ENCODE data around the gene HACD3. TPM values are rescaled to one million over a fixed set of nuclear protein-coding genes. Genes with fewer than 3 reads are reported as not detected.

HACD3 gene, protein sequence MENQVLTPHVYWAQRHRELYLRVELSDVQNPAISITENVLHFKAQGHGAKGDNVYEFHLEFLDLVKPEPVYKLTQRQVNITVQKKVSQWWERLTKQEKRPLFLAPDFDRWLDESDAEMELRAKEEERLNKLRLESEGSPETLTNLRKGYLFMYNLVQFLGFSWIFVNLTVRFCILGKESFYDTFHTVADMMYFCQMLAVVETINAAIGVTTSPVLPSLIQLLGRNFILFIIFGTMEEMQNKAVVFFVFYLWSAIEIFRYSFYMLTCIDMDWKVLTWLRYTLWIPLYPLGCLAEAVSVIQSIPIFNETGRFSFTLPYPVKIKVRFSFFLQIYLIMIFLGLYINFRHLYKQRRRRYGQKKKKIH
- total RNA-seq (2014; rRNA removed): 137 and 144 TPM in 2 replicates
- 61.4 TPM for polyA plus RNA-seq (2012)

DNA sequence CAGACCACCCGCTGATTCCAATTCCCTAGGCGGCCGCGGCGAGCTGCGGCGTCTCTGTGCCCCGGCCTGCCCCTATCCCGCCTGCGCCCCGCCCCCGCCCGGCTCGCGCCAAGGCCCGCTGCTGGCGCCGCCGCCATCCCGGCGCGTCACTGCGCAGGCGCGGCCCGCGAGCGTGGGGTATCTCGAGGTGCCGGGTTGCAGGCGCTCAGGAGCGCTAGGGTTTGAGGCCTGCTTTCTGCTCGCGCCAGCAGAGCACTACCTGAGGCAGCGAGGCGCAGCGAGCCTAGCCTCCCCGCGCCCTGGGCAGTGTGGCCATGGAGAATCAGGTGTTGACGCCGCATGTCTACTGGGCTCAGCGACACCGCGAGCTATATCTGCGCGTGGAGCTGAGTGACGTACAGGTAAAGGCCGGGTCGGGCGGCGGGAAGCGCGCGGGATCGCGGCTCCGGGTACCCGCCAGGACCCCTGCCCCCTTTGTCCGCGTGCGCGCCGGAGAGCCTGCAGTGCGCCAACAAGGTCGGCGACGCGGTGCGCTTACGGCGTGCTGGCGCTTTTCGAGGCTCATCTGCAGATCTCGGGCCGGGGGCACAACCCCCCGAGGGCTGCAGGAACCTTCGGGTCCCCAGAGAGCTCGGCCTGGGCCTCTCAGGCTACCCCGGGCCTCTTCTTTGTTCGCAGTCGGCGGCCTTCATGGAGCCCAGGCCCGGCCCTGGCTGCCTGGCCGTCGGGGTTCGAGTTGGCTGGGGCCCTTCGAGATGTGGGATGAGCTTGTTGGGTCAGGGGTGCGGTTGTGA, at the start of gene HACD3:
HACD3 (plus strand) TSS at position 146 of the 794 bp plus-strand sequence; CDS start at position 315, 169 bp downstream.
- DNase-seq (ENCODE audit: low read depth): peak; percentile 74

DNA sequence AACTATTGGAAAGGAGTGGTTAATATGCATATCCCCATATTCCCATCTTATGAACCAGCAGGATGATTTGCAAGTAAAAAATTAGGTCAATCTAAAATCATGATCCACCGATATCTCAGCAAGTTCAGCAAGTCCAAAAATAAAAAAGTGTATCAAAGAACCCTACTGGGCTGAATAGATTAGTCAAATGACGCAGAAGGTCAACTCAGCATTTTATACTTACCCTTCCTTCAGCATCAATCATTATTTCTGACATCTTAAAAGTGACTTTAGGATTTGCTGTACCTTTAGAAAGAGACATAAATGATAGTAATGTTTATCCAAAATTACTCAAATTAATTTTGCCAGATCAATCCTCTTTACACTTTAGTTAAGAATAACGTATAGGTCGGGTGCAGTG, 45.4 kb upstream of the HACD3 start:
- DNase-seq (ENCODE audit: low read depth): no peak

DNA sequence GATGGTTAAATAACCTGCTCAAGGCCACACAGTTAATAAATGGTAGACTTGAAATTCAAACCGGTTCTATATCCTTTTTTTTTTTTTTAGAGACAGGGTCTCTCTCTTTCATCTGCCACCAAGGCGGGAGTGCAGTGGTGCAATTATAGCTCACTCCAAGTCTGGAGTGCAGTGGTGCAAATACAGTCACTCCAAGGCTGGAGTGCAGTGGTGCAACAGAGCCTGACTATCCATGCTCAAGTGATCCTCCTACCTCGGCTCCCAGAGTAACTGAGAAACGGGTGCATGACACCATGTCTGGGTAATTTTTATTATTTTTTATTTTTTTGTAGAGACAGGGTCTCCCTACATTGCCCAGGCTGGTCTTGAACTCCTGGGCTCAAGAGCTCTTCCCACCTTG, 36.2 kb upstream of the HACD3 start:
- DNase-seq (ENCODE audit: low read depth): no peak

DNA sequence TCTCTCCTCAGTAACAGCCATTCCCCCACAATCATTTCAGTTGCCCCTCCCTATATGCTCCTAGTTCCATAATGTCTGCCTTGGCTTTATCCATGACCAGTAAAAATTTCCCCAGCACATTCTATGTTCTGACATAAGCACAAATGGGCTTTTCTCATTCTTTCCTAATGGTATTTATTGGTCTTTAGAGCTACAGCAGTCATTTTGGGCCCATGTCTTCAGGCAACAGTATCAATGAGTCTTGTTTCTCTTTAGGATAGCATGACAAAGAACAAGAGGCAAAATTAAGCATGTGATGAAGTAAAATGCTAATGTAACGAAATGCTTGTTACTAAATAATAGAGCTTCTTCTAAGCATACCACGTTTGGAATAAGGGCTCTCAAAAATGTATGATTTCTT, 20.9 kb upstream of the HACD3 start:
- DNase-seq (ENCODE audit: low read depth): no peak

DNA sequence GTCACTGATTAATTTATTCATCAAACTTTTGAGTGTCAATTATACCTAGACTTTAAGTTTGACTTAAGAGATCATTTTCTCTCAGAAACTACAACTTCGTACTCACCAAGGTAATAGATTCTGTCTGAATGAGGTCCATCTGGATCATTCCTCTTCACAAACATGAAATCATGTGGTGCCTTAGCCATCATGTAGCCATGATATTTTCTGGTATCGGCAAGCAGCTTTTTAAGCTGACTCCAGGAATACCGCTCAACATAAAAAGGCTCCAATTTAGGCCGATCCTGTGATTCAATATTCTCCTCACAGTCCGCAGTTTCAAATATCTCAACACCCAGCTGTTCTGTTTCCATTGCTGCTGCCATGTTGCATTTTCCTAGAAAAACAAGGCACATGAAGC, 18.1 kb upstream of the HACD3 start:
- DNase-seq (ENCODE audit: low read depth): peak; percentile 14

DNA sequence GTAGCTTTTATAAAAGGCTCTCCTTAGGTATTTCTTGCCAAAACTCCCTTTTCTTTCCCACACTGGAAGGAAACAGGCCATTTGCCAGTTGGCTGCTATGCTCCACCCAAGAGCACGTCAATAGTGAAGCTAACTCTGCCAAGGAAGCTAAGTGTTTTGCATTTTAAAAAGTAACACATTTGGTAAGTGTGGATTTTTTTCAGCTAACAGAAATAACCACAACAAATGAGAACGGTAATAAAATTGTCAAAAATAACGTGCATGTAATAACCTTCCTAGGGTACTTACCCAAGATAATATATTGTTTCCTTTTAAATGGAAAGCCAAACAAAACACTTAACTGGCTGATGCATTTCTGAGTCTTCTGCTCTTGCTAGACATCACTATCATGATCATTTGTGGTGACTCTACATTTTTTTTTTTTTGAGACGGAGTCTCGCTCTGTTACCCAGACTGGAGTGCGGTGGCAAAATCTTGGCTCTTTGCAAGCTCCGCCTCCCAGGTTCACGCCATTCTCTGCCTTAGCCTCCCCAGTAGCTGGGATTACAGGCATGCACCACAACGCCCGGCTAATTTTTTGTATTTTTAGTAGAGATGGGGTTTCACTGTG, 17.4 kb upstream of the HACD3 start:
- DNase-seq (ENCODE audit: low read depth): peak; percentile 34

DNA sequence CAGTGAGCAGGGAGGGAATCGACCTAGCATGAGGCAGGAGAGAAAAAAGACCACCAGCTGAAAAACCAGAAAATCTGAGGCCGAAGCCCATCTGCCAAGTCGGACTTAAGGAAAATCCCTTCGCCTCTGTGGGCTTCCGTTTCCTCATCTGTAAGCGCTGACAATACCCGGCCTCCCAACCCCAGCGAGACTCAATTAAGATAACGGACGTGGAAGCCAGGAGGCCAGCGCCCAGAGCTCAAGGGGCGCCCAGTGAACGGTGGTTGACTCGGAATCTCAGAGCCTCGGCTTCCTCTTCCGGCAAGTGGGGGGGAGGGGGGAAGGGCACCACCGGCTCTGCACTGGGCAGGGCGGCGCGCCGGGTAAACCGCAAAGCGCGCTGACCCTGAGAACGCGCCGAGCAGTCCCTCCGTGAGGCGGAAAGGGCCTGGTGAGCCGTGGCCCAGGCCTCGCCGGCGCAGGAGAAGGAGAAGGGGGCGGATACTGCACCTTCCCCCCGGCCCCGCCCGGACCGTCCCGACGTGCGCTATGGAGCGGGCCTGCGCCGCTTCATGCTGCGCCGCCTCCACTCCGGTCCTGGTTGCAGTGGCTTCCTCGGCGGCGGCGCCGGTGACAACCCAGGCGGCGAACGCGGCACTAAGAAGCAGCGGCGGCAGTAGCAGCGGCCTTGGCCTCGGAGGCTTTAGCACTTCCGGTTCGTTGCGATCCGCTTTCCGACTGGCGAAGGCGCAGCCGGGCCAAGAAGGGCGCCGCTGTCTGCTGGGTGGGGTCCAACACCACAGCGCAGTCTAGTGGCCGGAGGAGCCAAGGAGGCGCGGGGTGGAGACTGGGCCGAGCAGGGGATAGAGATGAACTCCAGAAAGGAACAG, 13.0 kb upstream of the HACD3 start, which contains the start of gene DPP8:
DPP8 (minus strand) TSS at position 693 of the 869 bp plus-strand sequence. CDS start 5,136 bp downstream, outside the sequence.
- DNase-seq (ENCODE audit: low read depth): peak; percentile 91

DNA sequence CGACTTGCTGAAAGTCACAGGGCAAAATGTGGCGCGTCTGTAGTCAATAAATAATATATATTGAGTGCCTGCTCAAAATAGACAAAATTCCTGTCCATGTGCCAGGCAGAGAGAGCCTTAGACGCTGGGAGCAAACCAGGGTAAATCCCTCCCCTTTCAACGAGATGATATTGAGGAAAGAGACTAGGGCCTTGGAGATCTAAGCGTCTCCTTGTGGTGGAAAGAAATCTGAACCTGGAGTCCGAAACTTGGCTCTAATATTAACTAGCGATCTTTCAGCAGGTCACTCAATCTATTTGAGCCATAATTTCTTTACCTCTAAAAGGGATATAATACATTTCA, 12.4 kb upstream of the HACD3 start:
- DNase-seq (ENCODE audit: low read depth): no peak

DNA sequence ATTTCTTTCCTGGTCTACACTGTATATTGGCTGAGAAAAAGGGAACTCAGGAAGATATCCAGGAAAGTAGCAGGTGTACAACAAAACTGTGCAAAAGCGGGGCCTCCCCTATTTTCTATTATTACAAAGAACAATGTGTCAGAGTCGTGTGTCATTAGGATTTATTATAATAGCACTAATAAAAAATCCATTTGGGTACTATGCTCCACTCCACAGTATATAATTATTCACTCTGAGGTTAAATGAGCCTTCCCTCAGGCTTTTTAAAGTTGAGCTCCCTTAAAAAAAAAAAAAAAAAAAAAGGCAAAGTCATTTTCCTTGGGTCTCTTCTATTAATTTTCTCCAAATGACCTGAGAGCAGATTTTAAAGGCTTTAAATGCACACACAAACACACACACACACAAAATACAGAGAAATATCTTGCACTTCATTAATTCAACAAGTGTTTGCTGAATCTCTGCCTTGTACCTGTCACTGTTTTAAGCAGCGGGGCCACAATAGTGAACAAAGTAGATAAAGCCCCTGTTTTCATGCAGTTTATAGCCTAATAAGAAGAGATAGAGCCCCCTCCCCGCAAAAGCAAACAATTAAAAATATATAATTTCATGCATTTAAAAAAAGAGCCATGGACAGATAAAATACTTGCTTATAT, 11.5 kb upstream of the HACD3 start:
- DNase-seq (ENCODE audit: low read depth): no peak

DNA sequence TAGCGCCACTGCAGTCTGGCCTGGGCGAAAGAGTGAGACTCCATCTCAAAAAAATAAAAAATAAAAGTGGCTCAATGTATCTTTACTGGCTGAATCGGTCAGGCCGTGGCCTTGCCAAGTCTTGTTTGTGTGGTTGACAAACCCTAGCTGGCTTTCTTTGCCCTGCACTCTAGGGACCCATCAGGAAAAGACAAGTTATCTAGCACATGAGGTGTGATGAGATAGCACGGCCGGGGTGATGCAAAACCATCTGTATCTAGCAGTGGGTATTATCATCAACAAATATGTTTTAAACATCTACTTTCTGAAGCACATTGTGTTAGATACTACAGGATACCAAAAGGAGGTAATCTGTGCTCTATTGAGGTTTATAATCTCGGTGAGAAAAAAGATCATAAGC, 8.9 kb upstream of the HACD3 start:
- no peak for DNase-seq (ENCODE audit: low read depth)

DNA sequence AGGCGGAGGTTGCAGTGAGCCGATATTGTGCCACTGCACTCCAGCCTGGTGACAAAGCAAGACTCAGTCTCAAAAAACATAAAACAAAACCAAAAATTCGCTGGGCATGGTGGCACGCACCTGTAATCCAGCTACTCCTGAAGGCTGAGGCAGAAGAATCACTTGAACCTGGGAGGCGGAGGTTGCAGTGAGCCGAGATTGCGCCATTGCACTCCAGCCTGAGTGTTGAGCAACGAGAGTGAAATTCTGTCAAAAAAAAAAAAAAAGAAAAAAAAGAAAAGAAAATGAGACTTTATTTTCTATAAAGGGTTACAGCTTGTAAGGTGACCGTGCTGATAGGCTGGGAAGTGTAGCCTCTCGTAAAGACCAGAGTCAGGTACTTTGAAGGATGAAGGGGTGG, 6.0 kb upstream of the HACD3 start:
- no peak for DNase-seq (ENCODE audit: low read depth)

DNA sequence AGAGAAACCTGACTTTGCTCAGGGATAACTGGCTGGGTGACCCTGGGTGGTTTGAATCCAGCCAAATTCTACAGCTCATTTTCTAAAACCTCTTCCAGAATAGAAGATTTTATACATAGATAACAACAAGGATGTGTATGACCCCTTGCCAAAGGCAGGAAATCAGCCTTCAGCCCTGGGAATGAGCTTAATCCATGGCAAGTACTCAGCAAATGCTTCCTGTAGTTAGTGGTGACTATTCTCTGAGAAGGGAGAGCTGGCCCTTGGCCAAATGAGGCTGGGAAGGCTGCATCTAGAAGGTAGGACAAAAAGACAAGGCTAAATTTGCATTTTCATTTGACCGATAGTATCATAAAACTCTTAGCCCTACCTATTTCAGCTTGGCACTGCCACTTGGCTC, 4.6 kb upstream of the HACD3 start:
- peak; percentile 48 for DNase-seq (ENCODE audit: low read depth)

DNA sequence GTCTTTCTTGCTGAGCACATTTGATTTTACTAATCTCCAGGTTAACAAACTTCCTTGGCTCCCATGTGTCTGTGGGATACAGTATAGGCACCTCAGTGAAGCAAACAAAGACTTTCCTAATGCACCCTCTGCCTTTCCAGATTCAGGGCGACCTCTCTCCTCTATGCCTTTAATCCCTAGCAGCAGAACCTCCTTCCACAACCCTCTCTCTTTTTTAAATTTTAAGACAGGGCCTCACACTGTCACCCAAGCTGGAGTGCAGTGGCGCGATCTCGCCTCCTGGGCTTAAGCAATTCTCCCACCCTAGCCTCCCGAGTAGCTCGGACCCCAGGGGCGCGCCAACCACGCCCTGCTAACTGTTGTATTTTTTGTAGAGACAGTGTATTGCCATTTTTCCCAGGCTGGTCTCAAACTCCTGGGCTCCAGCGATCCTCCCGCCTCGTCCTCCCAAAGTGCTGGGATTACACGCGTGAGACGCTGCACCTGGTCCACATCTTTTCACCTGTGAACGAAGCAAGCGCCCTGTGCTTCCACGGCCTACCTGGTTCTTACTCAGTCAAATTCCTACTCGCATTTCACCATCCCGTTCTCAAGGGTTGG, 1.7 kb upstream of the HACD3 start:
- no peak for DNase-seq (ENCODE audit: low read depth)

DNA sequence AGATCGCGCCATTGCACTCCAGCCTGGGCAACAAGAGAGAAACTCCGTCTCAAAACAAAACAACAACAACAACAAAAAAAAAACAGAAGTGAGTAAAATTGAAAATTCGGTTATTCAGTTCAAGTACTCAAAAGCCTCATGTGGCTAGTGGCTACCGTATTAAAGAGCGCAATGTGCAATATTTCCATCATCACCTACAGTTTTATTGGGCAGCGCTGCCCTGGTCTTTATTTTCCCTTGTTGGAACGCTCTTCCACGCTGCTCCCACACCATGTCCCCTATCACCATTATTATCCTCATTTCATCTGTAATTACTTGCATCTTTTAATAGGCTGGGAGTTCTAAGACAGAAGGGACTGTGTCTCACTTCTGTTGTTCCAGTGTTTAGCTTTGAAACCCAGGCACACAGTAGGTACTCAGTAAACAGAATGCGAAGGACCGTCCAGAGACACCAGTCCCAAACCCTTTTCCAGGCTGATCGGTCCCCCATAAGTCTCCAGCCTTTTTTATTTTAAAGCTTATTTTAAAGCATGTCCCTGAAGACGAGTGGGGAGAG, 423 bp upstream of the HACD3 start:
- no peak for DNase-seq (ENCODE audit: low read depth)

DNA sequence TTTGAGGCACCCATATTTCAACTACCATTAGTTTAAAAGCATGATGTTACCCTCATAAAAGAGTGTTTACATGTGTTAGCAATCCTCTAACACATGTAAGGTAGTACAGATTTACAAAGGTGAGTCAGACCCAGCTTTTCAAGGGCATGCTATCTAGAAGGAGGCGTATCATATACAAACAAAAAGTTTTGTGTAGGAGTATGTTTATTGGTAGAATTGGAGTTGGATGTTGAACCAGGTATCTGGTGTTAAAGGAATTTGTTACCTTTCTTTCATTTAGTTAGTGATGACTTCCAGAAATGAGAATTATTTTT, 2.4 kb downstream of the HACD3 start:
- DNase-seq (ENCODE audit: low read depth): peak; percentile 37

DNA sequence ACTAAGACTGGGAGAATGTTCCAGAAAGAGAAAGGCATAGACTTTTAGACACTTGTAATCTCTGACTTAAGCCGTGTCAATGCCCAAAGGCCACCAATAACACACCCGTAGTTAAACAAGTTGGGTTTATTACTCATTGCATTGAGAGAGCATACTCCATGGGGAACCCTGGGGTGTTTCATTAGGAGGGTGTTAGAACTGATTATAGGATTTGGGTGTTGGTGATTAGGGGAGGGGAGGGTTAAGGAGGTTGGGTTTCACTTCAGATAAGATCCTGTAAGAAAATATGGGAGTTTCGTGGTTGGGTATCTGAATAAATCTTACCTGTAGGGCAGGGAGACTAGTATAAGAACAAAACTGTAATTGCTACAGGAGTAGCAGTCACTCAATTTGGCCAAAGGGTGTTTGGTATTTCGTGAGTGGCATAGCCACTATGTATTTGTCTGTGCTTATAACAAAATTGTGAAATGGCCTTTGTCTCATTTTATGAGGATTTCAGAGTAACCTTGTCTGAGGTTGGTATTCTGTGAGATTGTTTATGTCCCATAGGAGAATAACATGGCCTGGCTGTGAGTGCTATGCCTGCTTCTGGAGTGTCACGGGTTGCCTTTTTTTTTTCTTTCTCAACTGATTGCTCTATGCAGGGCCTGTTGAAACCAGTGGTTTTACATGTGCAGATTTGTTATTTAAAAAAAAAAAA, 2.9 kb downstream of the HACD3 start:
- DNase-seq (ENCODE audit: low read depth): no peak

DNA sequence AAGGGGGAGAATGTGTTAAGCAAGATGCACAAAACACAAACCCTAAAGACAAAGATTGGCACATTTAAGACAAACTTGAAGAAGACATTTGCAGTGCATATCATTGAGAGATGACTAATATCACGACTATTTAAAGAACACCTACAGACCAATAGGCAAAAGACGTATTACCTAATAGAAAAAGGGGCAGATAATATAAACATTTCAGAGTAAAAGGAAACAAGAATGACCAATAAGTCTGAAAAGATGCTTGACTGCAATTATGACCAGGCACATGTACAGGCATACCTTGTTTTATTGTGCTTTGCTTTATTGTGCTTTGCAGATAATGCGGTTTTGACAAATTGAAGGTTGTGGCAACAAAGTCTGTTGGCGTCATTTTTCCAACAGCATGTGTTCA, 4.9 kb downstream of the HACD3 start:
- DNase-seq (ENCODE audit: low read depth): no peak

DNA sequence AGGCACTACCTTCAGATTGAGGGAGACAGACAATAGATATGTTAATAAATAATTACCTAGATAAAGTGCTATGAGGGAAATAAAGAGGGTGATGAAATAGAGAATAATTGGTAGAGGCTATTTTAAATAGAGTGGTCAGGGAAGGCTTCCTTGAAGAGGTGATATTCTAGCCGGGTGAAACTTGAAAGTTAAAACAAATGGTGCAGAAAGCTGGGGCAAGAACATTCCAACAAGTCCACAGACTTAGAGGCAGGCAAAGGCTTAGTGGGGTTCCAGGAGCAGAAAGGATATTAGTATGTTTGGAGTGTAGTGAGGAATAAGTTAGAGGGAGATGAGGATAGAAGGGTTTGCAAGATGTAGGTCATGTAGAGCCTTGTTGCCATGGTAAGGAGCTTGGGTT, 10.1 kb downstream of the HACD3 start:
- no peak for DNase-seq (ENCODE audit: low read depth)

DNA sequence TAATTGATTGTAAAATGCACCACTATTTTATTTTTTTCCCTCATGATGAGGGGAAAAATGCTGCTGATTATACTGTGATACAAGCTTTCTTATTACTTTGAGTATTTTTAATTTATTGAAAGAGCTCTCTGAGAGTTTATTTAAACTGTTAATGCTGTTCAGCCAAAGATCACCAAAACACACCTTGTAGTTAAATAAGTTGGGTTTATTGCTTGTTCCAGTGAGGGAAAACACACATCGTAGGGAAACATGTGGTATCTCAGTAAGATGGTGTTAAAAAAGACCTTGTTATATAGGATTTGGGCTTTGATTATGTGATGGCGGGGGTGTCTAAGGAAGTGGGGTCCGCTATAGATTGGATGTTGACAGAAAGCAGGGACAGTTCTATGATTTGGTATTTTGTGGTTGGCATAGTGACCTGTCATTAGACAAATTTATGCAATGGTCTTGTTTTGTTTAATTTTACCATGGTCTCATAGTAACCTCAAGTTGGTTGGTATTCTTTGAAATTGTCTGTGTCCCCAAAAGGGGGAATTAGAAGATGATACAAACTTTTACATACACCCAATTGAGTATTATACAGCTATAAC, 11.1 kb downstream of the HACD3 start:
- no peak for DNase-seq (ENCODE audit: low read depth)

All from LHCN-M2 (cell line).